ENCODE data around the gene NUDT8. TPM values are rescaled to one million over a fixed set of nuclear protein-coding genes. Genes with fewer than 3 reads are reported as not detected.

The NUDT8 gene
- polyA plus RNA-seq, 1 of the 3 experiments (the other 2 are of a cell fraction) = 2.7 TPM

DNA sequence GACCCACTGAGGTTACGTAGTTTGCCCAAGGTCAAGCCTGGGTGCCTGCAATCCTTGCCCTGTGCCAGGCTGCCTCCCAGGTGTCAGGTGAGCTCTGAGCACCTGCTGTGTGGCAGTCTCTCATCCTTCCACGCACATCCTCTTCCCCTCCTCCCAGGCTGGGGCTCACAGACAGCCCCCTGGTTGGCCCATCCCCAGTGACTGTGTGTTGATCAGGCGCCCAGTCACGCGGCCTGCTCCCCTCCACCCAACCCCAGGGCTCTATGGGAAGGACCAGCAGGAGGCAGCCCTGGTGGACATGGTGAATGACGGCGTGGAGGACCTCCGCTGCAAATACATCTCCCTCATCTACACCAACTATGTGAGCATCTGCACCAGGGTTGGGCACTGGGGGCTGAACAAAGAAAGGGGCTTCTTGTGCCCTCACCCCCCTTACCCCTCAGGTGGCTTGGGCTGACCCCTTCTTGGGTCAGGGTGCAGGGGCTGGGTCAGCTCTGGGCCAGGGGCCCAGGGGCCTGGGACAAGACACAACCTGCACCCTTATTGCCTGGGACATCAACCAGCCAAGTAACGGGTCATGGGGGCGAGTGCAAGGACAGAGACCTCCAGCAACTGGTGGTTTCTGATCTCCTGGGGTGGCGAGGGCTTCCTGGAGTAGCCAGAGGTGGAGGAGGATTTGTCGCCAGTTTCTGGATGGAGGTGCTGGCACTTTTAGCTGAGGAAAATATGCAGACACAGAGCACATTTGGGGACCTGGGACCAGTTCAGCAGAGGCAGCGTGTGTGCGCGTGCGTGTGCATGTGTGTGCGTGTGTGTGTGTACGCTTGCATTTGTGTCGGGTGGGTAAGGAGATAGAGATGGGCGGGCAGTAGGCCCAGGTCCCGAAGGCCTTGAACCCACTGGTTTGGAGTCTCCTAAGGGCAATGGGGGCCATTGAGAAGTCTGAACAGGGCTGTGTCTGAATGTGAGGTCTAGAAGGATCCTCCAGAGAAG lies 44.6 kb downstream of the NUDT8 start (continued):
- TF ChIP-seq, protein P1, sequence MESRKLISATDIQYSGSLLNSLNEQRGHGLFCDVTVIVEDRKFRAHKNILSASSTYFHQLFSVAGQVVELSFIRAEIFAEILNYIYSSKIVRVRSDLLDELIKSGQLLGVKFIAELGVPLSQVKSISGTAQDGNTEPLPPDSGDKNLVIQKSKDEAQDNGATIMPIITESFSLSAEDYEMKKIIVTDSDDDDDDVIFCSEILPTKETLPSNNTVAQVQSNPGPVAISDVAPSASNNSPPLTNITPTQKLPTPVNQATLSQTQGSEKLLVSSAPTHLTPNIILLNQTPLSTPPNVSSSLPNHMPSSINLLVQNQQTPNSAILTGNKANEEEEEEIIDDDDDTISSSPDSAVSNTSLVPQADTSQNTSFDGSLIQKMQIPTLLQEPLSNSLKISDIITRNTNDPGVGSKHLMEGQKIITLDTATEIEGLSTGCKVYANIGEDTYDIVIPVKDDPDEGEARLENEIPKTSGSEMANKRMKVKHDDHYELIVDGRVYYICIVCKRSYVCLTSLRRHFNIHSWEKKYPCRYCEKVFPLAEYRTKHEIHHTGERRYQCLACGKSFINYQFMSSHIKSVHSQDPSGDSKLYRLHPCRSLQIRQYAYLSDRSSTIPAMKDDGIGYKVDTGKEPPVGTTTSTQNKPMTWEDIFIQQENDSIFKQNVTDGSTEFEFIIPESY (IDR thresholded peaks at IDR 0.05; ENCODE audit: borderline replicate concordance, low read depth) = no peak
- no peak for TF ChIP-seq FOXJ3 (CRISPR knock-in tag; IDR thresholded peaks at IDR 0.05)
- no peak for TF ChIP-seq ELF1 (IDR thresholded peaks at IDR 0.05)
- TF ChIP-seq TEAD4 (IDR thresholded peaks at IDR 0.05; ENCODE audit: borderline replicate concordance, insufficient read depth) = no peak
- TF ChIP-seq, protein P2, sequence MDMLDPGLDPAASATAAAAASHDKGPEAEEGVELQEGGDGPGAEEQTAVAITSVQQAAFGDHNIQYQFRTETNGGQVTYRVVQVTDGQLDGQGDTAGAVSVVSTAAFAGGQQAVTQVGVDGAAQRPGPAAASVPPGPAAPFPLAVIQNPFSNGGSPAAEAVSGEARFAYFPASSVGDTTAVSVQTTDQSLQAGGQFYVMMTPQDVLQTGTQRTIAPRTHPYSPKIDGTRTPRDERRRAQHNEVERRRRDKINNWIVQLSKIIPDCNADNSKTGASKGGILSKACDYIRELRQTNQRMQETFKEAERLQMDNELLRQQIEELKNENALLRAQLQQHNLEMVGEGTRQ (IDR thresholded peaks at IDR 0.05; ENCODE audit: borderline replicate concordance, low read depth, low read length) = no peak
- no peak for TF ChIP-seq TAF1 (IDR thresholded peaks at IDR 0.05; ENCODE audit: borderline replicate concordance, low read depth, low read length)
- no peak for TF ChIP-seq EZH2phosphoT487 (IDR thresholded peaks at IDR 0.05; ENCODE audit: borderline replicate concordance, low read depth)

DNA sequence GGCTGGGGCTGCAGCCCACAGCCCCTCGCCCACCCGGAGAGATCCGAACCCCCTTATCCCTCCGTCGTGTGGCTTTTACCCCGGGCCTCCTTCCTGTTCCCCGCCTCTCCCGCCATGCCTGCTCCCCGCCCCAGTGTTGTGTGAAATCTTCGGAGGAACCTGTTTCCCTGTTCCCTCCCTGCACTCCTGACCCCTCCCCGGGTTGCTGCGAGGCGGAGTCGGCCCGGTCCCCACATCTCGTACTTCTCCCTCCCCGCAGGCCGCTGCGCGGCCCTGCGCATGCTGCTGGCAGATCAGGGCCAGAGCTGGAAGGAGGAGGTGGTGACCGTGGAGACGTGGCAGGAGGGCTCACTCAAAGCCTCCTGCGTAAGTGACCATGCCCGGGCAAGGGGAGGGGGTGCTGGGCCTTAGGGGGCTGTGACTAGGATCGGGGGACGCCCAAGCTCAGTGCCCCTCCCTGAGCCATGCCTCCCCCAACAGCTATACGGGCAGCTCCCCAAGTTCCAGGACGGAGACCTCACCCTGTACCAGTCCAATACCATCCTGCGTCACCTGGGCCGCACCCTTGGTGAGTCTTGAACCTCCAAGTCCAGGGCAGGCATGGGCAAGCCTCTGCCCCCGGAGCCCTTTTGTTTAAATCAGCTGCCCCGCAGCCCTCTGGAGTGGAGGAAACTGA lies 45.4 kb downstream of the NUDT8 start:
- peaks cover 20% of the 10 kb centered on the region for H4K20me1 ChIP-seq (ENCODE audit: insufficient read depth)
- peak overlapping the region; percentile 74; the same call in 1 of the 2 replicates for H2AFZ ChIP-seq (ENCODE audit: low read depth)
- peaks cover 27% of the 10 kb centered on the region for H3K79me2 ChIP-seq (ENCODE audit: insufficient read depth)
- 11% methylated on average over 25 of the region's 33 CpGs for whole genome bisulfite sequencing (ENCODE audit: low lambda C conversion rate)
- peak; percentile 80 for DNase-seq
- H3K9ac ChIP-seq = peak overlapping the region; percentile 98
- peaks cover 14% of the 10 kb centered on the region for H3F3A ChIP-seq (replicated peaks; ENCODE audit: insufficient read depth)
- ChIA-PET CTCF (interaction anchor here (0.6 to 5.8 kb wide), 14 partner anchors 8 to 119 kb away, joined by 3 to 43 read pairs (median 6); partner anchors contain the start of gene NUDT8), POLR2A (interaction anchor here (0.9 to 1.9 kb wide), 6 partner anchors 8 to 183 kb away, joined by 3 to 9 read pairs (median 4); partner anchors contain the start of genes NUDT8 and PPP1CA)
- H3K9me3 ChIP-seq = no peaks in the 10 kb centered on the region
- peaks cover 13 to 24% of the 10 kb centered on the region in 2 experiments for H3K36me3 ChIP-seq (replicated peaks in 1 of 2; ENCODE audit: control insufficient read depth in 1 of 2, insufficient read depth in 2 of 2, low read length in 1 of 2)
- H3K27me3 ChIP-seq (ENCODE audit: insufficient read depth) = no peaks in the 10 kb centered on the region
- peak overlapping the region; percentile 61 to 84; a peak in 3 of 4 replicates for H3K27ac ChIP-seq (ENCODE audit: low read depth in 2 of 2, low read length in 1 of 2)
- peak overlapping the region; percentile 95 for H3K4me2 ChIP-seq
- TF ChIP-seq MEF2A (IDR thresholded peaks at IDR 0.05; ENCODE audit: borderline replicate concordance, low read depth) (no peak), GATA2 (CRISPR knock-in tag; IDR thresholded peaks at IDR 0.05) (no peak), MXI1 (IDR thresholded peaks at IDR 0.05; ENCODE audit: low read depth, low read length) (peak; percentile 38; the same call in 1 of the 2 replicates), NRF1 (IDR thresholded peaks at IDR 0.05; ENCODE audit: low read depth, low read length) (peak; percentile 59; the same call in 1 of the 2 replicates), FOXJ3 (CRISPR knock-in tag; IDR thresholded peaks at IDR 0.05) (no peak), RCOR1 (IDR thresholded peaks at IDR 0.05; ENCODE audit: low read length) (no peak), FOXM1 (IDR thresholded peaks at IDR 0.05; ENCODE audit: low read depth) (no peak)
- TF ChIP-seq, protein P3, sequence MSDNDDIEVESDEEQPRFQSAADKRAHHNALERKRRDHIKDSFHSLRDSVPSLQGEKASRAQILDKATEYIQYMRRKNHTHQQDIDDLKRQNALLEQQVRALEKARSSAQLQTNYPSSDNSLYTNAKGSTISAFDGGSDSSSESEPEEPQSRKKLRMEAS (IDR thresholded peaks at IDR 0.05; ENCODE audit: low read depth) = peak; percentile 71
- peaks cover 10 to 14% of the 10 kb centered on the region in 2 experiments; a peak in 3 of 4 replicates for H3K4me1 ChIP-seq (ENCODE audit: control insufficient read depth in 1 of 2, insufficient read depth in 2 of 2, low read depth in 1 of 2, low read length in 1 of 2)
- peak overlapping the region; percentile 68 to 77 for H3K4me3 ChIP-seq (ENCODE audit: low read depth in 2 of 2, low read length in 1 of 2)
- no peaks in the 10 kb centered on the region for H3K9me2 ChIP-seq

All from SK-N-SH (cell line).